H1 (cell line): Measurements from ENCODE around the gene RELT.

Experiments used
- EZH2 ChIP-seq: fragments of 200-600 bp; sonication (generic); IDR thresholded peaks from 2 replicates; pipeline ENCODE4 v1.7.1; 2012; ENCODE audit warnings: low read depth, mild to moderate bottlenecking, moderate library complexity, low read length, inconsistent platforms; ENCODE audit not compliant: severe bottlenecking
- GABPA ChIP-seq: IDR thresholded peaks from 2 replicates; pipeline ENCODE4 v1.6.1; 2011; ENCODE audit warnings: mild to moderate bottlenecking, low read length, moderate library complexity, borderline replicate concordance; ENCODE audit not compliant: insufficient read depth
- POLR2A ChIP-seq, 2 experiments: IDR thresholded peaks; 1 replicate in 1 of 2; 2 replicates in 1 of 2; pipeline ENCODE4 v1.6.1; 2011; ENCODE audit warnings: low read depth in 2 of 2, low read length in 2 of 2, mild to moderate bottlenecking in 2 of 2; ENCODE audit errors: control extremely low read depth in 1 of 2
- RFX5 ChIP-seq: IDR thresholded peaks from 2 replicates; pipeline ENCODE4 v1.6.1; 2011; ENCODE audit warnings: low read depth, low read length, improper control_type of control experiment, borderline replicate concordance
- TF ChIP-seq, protein P1 (sequence below), 3 experiments: IDR thresholded peaks; 1 replicate in 2 of 3; 2 replicates in 1 of 3; pipeline versions ENCODE4 v1.5.1 to v1.6.1; 2011; ENCODE audit warnings: low read length in 3 of 3, mild to moderate bottlenecking in 3 of 3, inconsistent platforms in 2 of 3, low read depth in 1 of 3, moderate library complexity in 1 of 3; ENCODE audit not compliant: insufficient read depth in 1 of 3; ENCODE audit errors: control extremely low read depth in 1 of 3

DNA sequence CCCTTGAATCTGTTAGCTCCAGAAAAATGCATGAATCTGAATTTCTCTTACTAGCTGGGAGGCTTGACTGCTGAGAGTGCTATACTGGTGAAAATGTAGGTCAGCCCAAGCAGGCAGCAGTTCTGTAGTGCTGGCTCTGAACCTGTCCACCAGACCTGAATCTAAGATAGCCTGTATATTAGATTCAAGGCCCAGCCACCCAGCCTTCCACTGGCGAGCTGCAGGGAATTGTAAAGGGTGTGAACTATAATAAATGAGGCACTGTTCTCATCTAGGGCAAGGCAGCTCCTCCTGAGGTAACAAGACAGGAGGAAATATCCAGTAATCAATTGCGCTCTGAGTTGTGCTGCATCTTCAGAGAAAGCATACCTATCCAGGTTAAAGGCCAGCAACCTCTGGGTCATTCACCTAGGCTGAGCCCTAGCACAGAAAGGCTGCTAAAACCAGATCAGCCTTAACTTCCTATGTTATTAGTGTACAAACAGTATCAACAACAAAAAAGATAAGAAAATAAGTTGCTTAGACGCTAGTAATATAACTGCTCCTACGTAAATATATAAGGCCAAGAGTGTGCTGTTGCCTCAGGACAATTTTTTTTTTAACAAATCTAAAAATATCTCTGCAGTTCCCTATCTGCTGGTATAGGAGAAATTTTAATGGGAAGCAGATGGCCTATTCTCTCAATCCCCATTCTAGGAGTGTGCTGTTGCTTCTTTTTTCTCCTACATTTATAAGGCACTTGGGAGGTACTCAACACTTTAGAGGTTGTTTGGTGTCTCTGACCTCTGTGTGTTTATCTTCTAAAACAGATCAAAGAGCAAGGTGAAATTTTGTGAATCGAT is 63.0 kb downstream of the RELT start:
- TF ChIP-seq GABPA = no peak
- TF ChIP-seq, protein P1, sequence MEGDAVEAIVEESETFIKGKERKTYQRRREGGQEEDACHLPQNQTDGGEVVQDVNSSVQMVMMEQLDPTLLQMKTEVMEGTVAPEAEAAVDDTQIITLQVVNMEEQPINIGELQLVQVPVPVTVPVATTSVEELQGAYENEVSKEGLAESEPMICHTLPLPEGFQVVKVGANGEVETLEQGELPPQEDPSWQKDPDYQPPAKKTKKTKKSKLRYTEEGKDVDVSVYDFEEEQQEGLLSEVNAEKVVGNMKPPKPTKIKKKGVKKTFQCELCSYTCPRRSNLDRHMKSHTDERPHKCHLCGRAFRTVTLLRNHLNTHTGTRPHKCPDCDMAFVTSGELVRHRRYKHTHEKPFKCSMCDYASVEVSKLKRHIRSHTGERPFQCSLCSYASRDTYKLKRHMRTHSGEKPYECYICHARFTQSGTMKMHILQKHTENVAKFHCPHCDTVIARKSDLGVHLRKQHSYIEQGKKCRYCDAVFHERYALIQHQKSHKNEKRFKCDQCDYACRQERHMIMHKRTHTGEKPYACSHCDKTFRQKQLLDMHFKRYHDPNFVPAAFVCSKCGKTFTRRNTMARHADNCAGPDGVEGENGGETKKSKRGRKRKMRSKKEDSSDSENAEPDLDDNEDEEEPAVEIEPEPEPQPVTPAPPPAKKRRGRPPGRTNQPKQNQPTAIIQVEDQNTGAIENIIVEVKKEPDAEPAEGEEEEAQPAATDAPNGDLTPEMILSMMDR (IDR thresholded peaks at IDR 0.05; ENCODE audit: control extremely low read depth in 1 of 3, insufficient read depth in 1 of 3, low read depth in 1 of 3, low read length in 3 of 3) = no peak
- TF ChIP-seq RFX5 = no peak
- TF ChIP-seq POLR2A (IDR thresholded peaks at IDR 0.05; ENCODE audit: control extremely low read depth in 1 of 2, low read depth in 2 of 2, low read length in 2 of 2) = no peak
- no peak for TF ChIP-seq EZH2
